ENCODE results near the gene LYSMD2. TPM values are rescaled to one million over a fixed set of nuclear protein-coding genes. Genes with fewer than 3 reads are reported as not detected.

The LYSMD2 gene
- total RNA-seq, 4 donors from 2014 or later: 5.5 to 11.1 (median 9.5) TPM

- TF ChIP-seq CTCF (IDR thresholded peaks at IDR 0.05; ENCODE audit: low read depth): no peak
These were observed 31.2 kb downstream of the LYSMD2 start for GRCh38 chr15:51706291-51706690.

GRCh38 chr15:51702710-51703109, 34.7 kb downstream of the LYSMD2 start:
- TF ChIP-seq CTCF (IDR thresholded peaks at IDR 0.05; ENCODE audit: low read depth): no peak

GRCh38 chr15:51699373-51699772, 38.1 kb downstream of the LYSMD2 start:
- no peak for TF ChIP-seq CTCF (IDR thresholded peaks at IDR 0.05; ENCODE audit: low read depth)

- no peak for TF ChIP-seq CTCF (IDR thresholded peaks at IDR 0.05; ENCODE audit: low read depth)
These were observed 40.3 kb downstream of the LYSMD2 start for GRCh38 chr15:51697163-51697562.

GRCh38 chr15:51696566-51696965, 40.9 kb downstream of the LYSMD2 start:
- TF ChIP-seq CTCF (IDR thresholded peaks at IDR 0.05; ENCODE audit: low read depth): no peak

- no peak for TF ChIP-seq CTCF (IDR thresholded peaks at IDR 0.05; ENCODE audit: low read depth)
These were observed 45.3 kb downstream of the LYSMD2 start for GRCh38 chr15:51692154-51692553.

GRCh38 chr15:51688863-51689262, 48.6 kb downstream of the LYSMD2 start:
- no peak for TF ChIP-seq CTCF (IDR thresholded peaks at IDR 0.05; ENCODE audit: low read depth)

Measured in subcutaneous adipose tissue (tissue), 4 donors.